Stimulated activated CD4-positive, alpha-beta T cell treated with anti-CD3 and anti-CD28 coated beads, TNF-alpha, amount 100 ng/mL, for 48 hours (primary cell): Measurements from ENCODE around the gene DCC.

Experiments used
- DNase-seq, 3 donors: peaks; one replicate each; pipeline ENCODE4 v3.0.0-alpha.2; 2020; ENCODE audit warnings: low read depth in 3 of 3

DCC gene

GRCh38 chr18:53521068-53521467 is 1181.1 kb downstream of the DCC start:
- no peak for DNase-seq

GRCh38 chr18:53526101-53526870 is 1186.3 kb downstream of the DCC start:
- no peak for DNase-seq

- no peak for DNase-seq
These were observed 1187.4 kb downstream of the DCC start for GRCh38 chr18:53527365-53527764.

GRCh38 chr18:53531187-53531586 is 1191.2 kb downstream of the DCC start:
- DNase-seq = no peak

GRCh38 chr18:53531896-53532295 is 1191.9 kb downstream of the DCC start:
- no peak for DNase-seq

GRCh38 chr18:53534203-53534602 is 1194.2 kb downstream of the DCC start:
- DNase-seq = no peak

- DNase-seq = no peak
These were observed 1194.7 kb downstream of the DCC start for GRCh38 chr18:53534695-53535094.

- DNase-seq = no peak
These were observed 1196.9 kb downstream of the DCC start for GRCh38 chr18:53536908-53537307.

- DNase-seq = no peak
These were observed 1201.9 kb downstream of the DCC start for GRCh38 chr18:53541924-53542323.

- DNase-seq = no peak
These were observed 1203.7 kb downstream of the DCC start for GRCh38 chr18:53543711-53544110.

GRCh38 chr18:53544917-53545316 is 1204.9 kb downstream of the DCC start:
- no peak for DNase-seq

- DNase-seq = no peak
These were observed 1212.0 kb downstream of the DCC start for GRCh38 chr18:53551868-53552426.

GRCh38 chr18:53553030-53553429 is 1213.0 kb downstream of the DCC start:
- no peak for DNase-seq

- no peak for DNase-seq
These were observed 1216.5 kb downstream of the DCC start for GRCh38 chr18:53556450-53556849.

GRCh38 chr18:53560546-53560945 is 1220.5 kb downstream of the DCC start:
- DNase-seq = no peak

- no peak for DNase-seq
These were observed 1226.6 kb downstream of the DCC start for GRCh38 chr18:53566626-53567025.

GRCh38 chr18:53567929-53568574 is 1228.1 kb downstream of the DCC start:
- no peak for DNase-seq
